Esophagus squamous epithelium (tissue), 5 donors: ENCODE data around the gene SETD1B. TPM values are rescaled to one million over a fixed set of nuclear protein-coding genes. Genes with fewer than 3 reads are reported as not detected.

Source experiments
- DNase-seq: peaks from one replicate; lab custom pipeline; 2025; lab: John Stamatoyannopoulos, UW
- H3K27ac ChIP-seq, 4 donors: fragments of 200-600 bp; sonication (generic); one replicate each; pipeline ENCODE4 v1.5.1; 2016 to 2019; ENCODE audit warnings: mild to moderate bottlenecking in 1 of 4
- H3K27me3 ChIP-seq, 4 donors: fragments of 200-600 bp; sonication (generic); 1 replicate in 3 of 4; 2 replicates in 1 of 4; pipeline versions ENCODE4 v1.5.1 to v1.6.0; 2017 to 2021; ENCODE audit warnings: antibody characterized with exemption in 1 of 4
- H3K36me3 ChIP-seq, 3 donors: fragments of 200-600 bp; sonication (generic); one replicate each; pipeline ENCODE4 v1.5.1; 2016 to 2019
- H3K4me1 ChIP-seq, 3 donors: fragments of 200-600 bp; sonication (generic); one replicate each; pipeline ENCODE4 v1.5.1; 2017 to 2019
- H3K4me3 ChIP-seq, 4 donors: fragments of 200-600 bp; sonication (generic); 1 replicate in 3 of 4; 2 replicates in 1 of 4; pipeline ENCODE4 v1.5.1; 2016 to 2019; ENCODE audit warnings: mild to moderate bottlenecking in 2 of 4, moderate library complexity in 1 of 4
- H3K9me3 ChIP-seq, 3 donors: fragments of 200-600 bp; sonication (generic); one replicate each; pipeline ENCODE4 v1.5.1; 2016 to 2019
- CTCF ChIP-seq, 6 experiments: fragments of 450-650 bp in 4 of 6; fragments of 200-600 bp in 2 of 6; sonication (generic) in 2 of 6; IDR thresholded peaks; one replicate each; pipeline ENCODE4 v1.5.1; 2016 to 2019; ENCODE audit warnings: antibody characterized with exemption in 6 of 6, mild to moderate bottlenecking in 4 of 6, moderate library complexity in 4 of 6
- POLR2A ChIP-seq, 4 donors: fragments of 450-650 bp; IDR thresholded peaks; one replicate each; pipeline ENCODE4 v1.6.1; 2017; ENCODE audit warnings: antibody characterized with exemption in 4 of 4, mild to moderate bottlenecking in 4 of 4, moderate library complexity in 3 of 4
- WGBS, 2 donors: methylation state at CpG; one replicate each; pipeline ENCODE4 v1.1.5; 2018; 5-methylcytosine and 5-hydroxymethylcytosine counted together
- intact Hi-C: fragments of 100-400 bp; cut with DNase I; formaldehyde crosslinking; loops from one replicate; pipeline ENCODE4 v1.15.0; 2022
- total RNA-seq, 4 donors: library from RNA; depleted of rRNA; stranded (reverse); fragments of >200 nt; gene quantifications; one replicate each; pipeline ENCODE4 v1.1.0, GENCODE V29; 2016
- donor health status: DM: yes; HTN: yes; CAD: no.

SETD1B gene
- total RNA-seq, 4 donors from 2014 or later = 5.6 to 14.4 (median 10.6) TPM

GRCh38 chr12:121815263-121815662, 11.5 kb downstream of the SETD1B start:
- intact Hi-C loops = loop anchor here (10.0 kb wide), 1 partner anchor 70 kb away; the partner anchor contains the start of gene PSMD9

GRCh38 chr12:121816925-121817647, 13.3 kb downstream of the SETD1B start:
- H3K4me3 ChIP-seq = no peak overlapping the region
- no peaks in the 10 kb centered on the region for H3K27me3 ChIP-seq
- DNase-seq = no peak
- H3K36me3 ChIP-seq = peaks cover 60 to 96% (median 67%) of the 10 kb centered on the region in 3 donors
- no peak overlapping the region for H3K27ac ChIP-seq
- intact Hi-C loops = loop anchor here (10.0 kb wide), 1 partner anchor 68 kb away; the partner anchor contains the start of gene PSMD9
- TF ChIP-seq POLR2A (IDR thresholded peaks at IDR 0.05) (no peak), CTCF (IDR thresholded peaks at IDR 0.05) (no peak)
- no peaks in the 10 kb centered on the region for H3K9me3 ChIP-seq
- H3K4me1 ChIP-seq = peaks cover 17 to 20% (median 18%) of the 10 kb centered on the region in 3 donors
- WGBS, 2 donors = 92 to 95% methylated on average over 16 to 25 of the region's 47 CpGs

More at GRCh38 chr12:121815263-121815662, 11.5 kb downstream of the SETD1B start:
- H3K27me3 ChIP-seq = no peaks in the 10 kb centered on the region
- H3K4me1 ChIP-seq = peaks cover 33 to 38% (median 34%) of the 10 kb centered on the region in 3 donors
- TF ChIP-seq POLR2A (IDR thresholded peaks at IDR 0.05) (no peak), CTCF (IDR thresholded peaks at IDR 0.05) (no peak)
- no peaks in the 10 kb centered on the region for H3K9me3 ChIP-seq
- WGBS, 2 donors = 86 to 96% methylated on average over 8 of the region's 8 CpGs
- H3K27ac ChIP-seq = no peak overlapping the region
- no peak overlapping the region for H3K4me3 ChIP-seq
- DNase-seq = no peak
- H3K36me3 ChIP-seq = peaks cover 58 to 93% (median 63%) of the 10 kb centered on the region in 3 donors

GRCh38 chr12:121817648-121818043, 13.8 kb downstream of the SETD1B start:
- 92 to 95% methylated on average over 15 to 18 of the region's 18 CpGs for WGBS, 2 donors
- H3K27me3 ChIP-seq = no peaks in the 10 kb centered on the region
- peaks cover 64 to 100% (median 72%) of the 10 kb centered on the region in 3 donors for H3K36me3 ChIP-seq
- TF ChIP-seq CTCF (IDR thresholded peaks at IDR 0.05) = no peak
- no peak for TF ChIP-seq POLR2A (IDR thresholded peaks at IDR 0.05)
- H3K4me1 ChIP-seq = peaks cover 13 to 14% (median 13%) of the 10 kb centered on the region in 3 donors
- no peak overlapping the region for H3K4me3 ChIP-seq
- H3K9me3 ChIP-seq = no peaks in the 10 kb centered on the region
- no peak for DNase-seq
- intact Hi-C loops = loop anchor here (10.0 kb wide), 1 partner anchor 67 kb away; the partner anchor contains the start of gene PSMD9
- no peak overlapping the region for H3K27ac ChIP-seq

GRCh38 chr12:121819212-121819949, 15.6 kb downstream of the SETD1B start:
- H3K36me3 ChIP-seq = peaks cover 69 to 100% (median 84%) of the 10 kb centered on the region in 3 donors

More at GRCh38 chr12:121819212-121819949, 15.6 kb downstream of the SETD1B start:
- no peaks in the 10 kb centered on the region for H3K27me3 ChIP-seq
- TF ChIP-seq POLR2A (IDR thresholded peaks at IDR 0.05) = no peak
- TF ChIP-seq CTCF (IDR thresholded peaks at IDR 0.05) = no peak
- DNase-seq = no peak
- H3K4me1 ChIP-seq = no peaks in the 10 kb centered on the region
- WGBS, 2 donors = 84 to 91% methylated on average over 7 to 15 of the region's 22 CpGs
- H3K27ac ChIP-seq = no peak overlapping the region
- H3K9me3 ChIP-seq = no peaks in the 10 kb centered on the region
- intact Hi-C loops = loop anchor here (10.0 kb wide), 1 partner anchor 65 kb away; the partner anchor contains the start of gene PSMD9
- no peak overlapping the region for H3K4me3 ChIP-seq
